Measurements from ENCODE around the gene GPC3.

Gene GPC3

DNA sequence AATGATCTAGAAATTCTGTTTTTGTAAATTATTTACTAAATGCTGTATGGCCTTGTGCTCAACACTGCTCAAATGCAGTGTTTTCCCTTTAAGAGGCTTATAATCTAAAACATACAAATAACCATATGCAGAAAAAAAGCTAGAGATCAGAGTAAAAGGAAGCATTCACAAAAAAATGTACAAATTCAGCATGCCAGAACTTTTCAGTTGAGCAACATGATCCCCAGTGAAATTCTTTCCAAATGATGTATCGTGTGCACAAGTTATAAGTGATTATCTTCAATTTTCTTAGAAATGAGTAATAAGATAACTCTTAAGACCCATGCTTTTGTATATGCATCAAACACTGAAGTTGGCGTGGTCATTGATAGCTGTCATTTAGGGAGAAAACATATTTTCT, 5.0 kb downstream of the GPC3 start:
- Histone ChIP-seq H4K20me1 (ENCODE audit: control insufficient read depth, insufficient read depth, low read depth, low read length) (no peaks in the 10 kb centered on the region), H3K4me3 (ENCODE audit: low read length) (no peak overlapping the region), H3F3A (ENCODE audit: control insufficient read depth, insufficient read depth) (no peaks in the 10 kb centered on the region), H3K4me1 (ENCODE audit: control insufficient read depth, low read length) (no peaks in the 10 kb centered on the region), H3K27me3 (ENCODE audit: control insufficient read depth, low read length) (no peaks in the 10 kb centered on the region), H3K9me3 (ENCODE audit: control insufficient read depth, insufficient read depth, low read length) (no peaks in the 10 kb centered on the region), H3K27ac (ENCODE audit: low read depth, low read length) (no peak overlapping the region), H3K4me2 (ENCODE audit: low read length) (no peak overlapping the region), H3K36me3 (ENCODE audit: control insufficient read depth, low read length) (no peaks in the 10 kb centered on the region), H3K79me2 (ENCODE audit: control insufficient read depth, low read length) (no peaks in the 10 kb centered on the region), H3K9me2 (replicated peaks; ENCODE audit: control insufficient read depth, low read length) (no peaks in the 10 kb centered on the region)
- TF ChIP-seq EZH2phosphoT487 (IDR thresholded peaks at IDR 0.05; ENCODE audit: borderline replicate concordance, low read length), result no peak
- TF ChIP-seq, protein P1, sequence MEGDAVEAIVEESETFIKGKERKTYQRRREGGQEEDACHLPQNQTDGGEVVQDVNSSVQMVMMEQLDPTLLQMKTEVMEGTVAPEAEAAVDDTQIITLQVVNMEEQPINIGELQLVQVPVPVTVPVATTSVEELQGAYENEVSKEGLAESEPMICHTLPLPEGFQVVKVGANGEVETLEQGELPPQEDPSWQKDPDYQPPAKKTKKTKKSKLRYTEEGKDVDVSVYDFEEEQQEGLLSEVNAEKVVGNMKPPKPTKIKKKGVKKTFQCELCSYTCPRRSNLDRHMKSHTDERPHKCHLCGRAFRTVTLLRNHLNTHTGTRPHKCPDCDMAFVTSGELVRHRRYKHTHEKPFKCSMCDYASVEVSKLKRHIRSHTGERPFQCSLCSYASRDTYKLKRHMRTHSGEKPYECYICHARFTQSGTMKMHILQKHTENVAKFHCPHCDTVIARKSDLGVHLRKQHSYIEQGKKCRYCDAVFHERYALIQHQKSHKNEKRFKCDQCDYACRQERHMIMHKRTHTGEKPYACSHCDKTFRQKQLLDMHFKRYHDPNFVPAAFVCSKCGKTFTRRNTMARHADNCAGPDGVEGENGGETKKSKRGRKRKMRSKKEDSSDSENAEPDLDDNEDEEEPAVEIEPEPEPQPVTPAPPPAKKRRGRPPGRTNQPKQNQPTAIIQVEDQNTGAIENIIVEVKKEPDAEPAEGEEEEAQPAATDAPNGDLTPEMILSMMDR (IDR thresholded peaks at IDR 0.05; ENCODE audit: low read depth, low read length, poor library complexity, severe bottlenecking), result no peak

DNA sequence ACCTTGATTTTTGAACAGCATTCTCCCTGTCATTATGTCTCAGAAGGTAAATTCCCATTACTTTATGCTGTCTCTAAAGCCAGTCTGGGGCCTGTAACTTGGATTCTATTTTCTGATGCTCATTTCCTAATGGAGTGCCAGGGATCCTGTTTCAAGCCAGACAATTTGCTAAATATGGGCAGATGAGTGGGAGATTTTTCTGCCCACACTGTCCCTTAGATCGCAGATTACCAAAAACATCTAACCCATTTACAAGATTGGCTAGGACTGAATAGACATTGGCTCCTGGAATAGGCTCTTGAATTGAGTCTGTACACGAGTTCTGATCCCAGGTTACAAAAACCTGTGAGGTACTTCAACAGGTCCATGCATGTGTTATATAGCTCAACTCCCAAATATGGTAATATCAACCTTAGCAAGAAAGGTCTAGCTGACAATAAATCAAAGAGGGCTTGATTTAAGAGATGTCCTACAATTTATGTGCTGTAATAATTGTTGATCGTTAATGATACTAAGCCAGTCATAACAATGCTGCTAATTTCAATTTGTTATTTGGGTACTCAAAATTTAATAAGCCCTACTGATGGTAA, 5.7 kb downstream of the GPC3 start:
- Histone ChIP-seq H3K27ac (ENCODE audit: low read depth, low read length) (no peak overlapping the region), H3F3A (ENCODE audit: control insufficient read depth, insufficient read depth) (no peaks in the 10 kb centered on the region), H3K4me2 (ENCODE audit: low read length) (no peak overlapping the region), H4K20me1 (ENCODE audit: control insufficient read depth, insufficient read depth, low read depth, low read length) (no peaks in the 10 kb centered on the region), H3K9me3 (ENCODE audit: control insufficient read depth, insufficient read depth, low read length) (no peaks in the 10 kb centered on the region), H3K36me3 (ENCODE audit: control insufficient read depth, low read length) (no peaks in the 10 kb centered on the region), H3K4me1 (ENCODE audit: control insufficient read depth, low read length) (no peaks in the 10 kb centered on the region), H3K4me3 (ENCODE audit: low read length) (no peak overlapping the region), H3K79me2 (ENCODE audit: control insufficient read depth, low read length) (no peaks in the 10 kb centered on the region), H3K9me2 (replicated peaks; ENCODE audit: control insufficient read depth, low read length) (no peaks in the 10 kb centered on the region), H3K27me3 (ENCODE audit: control insufficient read depth, low read length) (no peaks in the 10 kb centered on the region)
- no peak for TF ChIP-seq EZH2phosphoT487 (IDR thresholded peaks at IDR 0.05; ENCODE audit: borderline replicate concordance, low read length)
- TF ChIP-seq, protein P1 (IDR thresholded peaks at IDR 0.05; ENCODE audit: low read depth, low read length, poor library complexity, severe bottlenecking), result no peak

DNA sequence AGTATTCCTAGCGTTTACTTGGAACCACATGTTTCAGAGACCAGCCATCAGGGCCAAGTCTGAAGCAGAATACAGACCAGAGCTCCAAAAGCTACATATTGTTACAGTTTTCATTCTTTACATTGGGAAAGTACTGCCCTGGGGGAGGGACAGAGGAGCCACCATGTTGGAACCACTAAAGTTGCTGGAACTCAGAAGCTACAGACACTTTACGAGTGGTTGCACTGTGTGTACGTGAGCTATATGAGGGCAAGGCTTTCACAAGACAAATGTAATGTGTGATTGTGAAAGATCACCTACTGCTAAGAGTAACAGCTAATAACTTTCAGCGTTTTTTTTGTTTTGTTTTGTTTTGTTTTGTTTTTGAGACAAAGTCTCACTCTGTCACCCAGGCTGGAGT, 11.7 kb downstream of the GPC3 start:
- H3K27me3 ChIP-seq (ENCODE audit: control insufficient read depth, low read length), result no peaks in the 10 kb centered on the region
- H3K36me3 ChIP-seq (ENCODE audit: control insufficient read depth, low read length), result no peaks in the 10 kb centered on the region
- H3F3A ChIP-seq (ENCODE audit: control insufficient read depth, insufficient read depth), result no peaks in the 10 kb centered on the region
- H3K4me3 ChIP-seq (ENCODE audit: low read length), result no peak overlapping the region
- no peaks in the 10 kb centered on the region for H3K4me1 ChIP-seq (ENCODE audit: control insufficient read depth, low read length)
- no peak for TF ChIP-seq EZH2phosphoT487 (IDR thresholded peaks at IDR 0.05; ENCODE audit: borderline replicate concordance, low read length)
- TF ChIP-seq, protein P1 (IDR thresholded peaks at IDR 0.05; ENCODE audit: low read depth, low read length, poor library complexity, severe bottlenecking), result no peak
- H3K4me2 ChIP-seq (ENCODE audit: low read length), result no peak overlapping the region
- H4K20me1 ChIP-seq (ENCODE audit: control insufficient read depth, insufficient read depth, low read depth, low read length), result no peaks in the 10 kb centered on the region
- no peak overlapping the region for H3K27ac ChIP-seq (ENCODE audit: low read depth, low read length)
- H3K79me2 ChIP-seq (ENCODE audit: control insufficient read depth, low read length), result no peaks in the 10 kb centered on the region
- no peaks in the 10 kb centered on the region for H3K9me3 ChIP-seq (ENCODE audit: control insufficient read depth, insufficient read depth, low read length)
- no peaks in the 10 kb centered on the region for H3K9me2 ChIP-seq (replicated peaks; ENCODE audit: control insufficient read depth, low read length)

Data from DOHH2 (cell line).